Parathyroid adenoma (tissue), 2 donors: ENCODE data around the gene FGF8.

ENCODE experiments used
- H2AFZ ChIP-seq: fragments of 300-600 bp; sonication (generic); one replicate; pipeline ENCODE4 v1.7.0; 2017; ENCODE audit warnings: antibody characterized with exemption, mild to moderate bottlenecking
- H3K27ac ChIP-seq: fragments of 300-600 bp; sonication (generic); one replicate; pipeline ENCODE4 v1.7.0; 2017
- H3K27me3 ChIP-seq: fragments of 300-600 bp; sonication (generic); one replicate; pipeline ENCODE4 v1.7.0; 2017; ENCODE audit warnings: low read length; ENCODE audit not compliant: control insufficient read depth, insufficient read depth
- H3K36me3 ChIP-seq: fragments of 300-600 bp; sonication (generic); one replicate; pipeline ENCODE4 v1.7.0; 2017; ENCODE audit warnings: low read length; ENCODE audit not compliant: control insufficient read depth, insufficient read depth
- H3K4me1 ChIP-seq: fragments of 300-600 bp; sonication (generic); one replicate; pipeline ENCODE4 v1.7.0; 2017; ENCODE audit warnings: control low read depth
- H3K4me2 ChIP-seq: fragments of 300-600 bp; sonication (generic); one replicate; pipeline ENCODE4 v1.7.0; 2017; ENCODE audit warnings: low read length
- H3K4me3 ChIP-seq: fragments of 300-600 bp; sonication (generic); one replicate; pipeline ENCODE4 v1.7.0; 2017; ENCODE audit warnings: low read depth, low read length
- H3K79me2 ChIP-seq: fragments of 300-600 bp; sonication (generic); one replicate; pipeline ENCODE4 v1.7.0; 2017; ENCODE audit warnings: control low read depth
- H3K9ac ChIP-seq: fragments of 300-600 bp; sonication (generic); one replicate; pipeline ENCODE4 v1.7.0; 2017; ENCODE audit warnings: mild to moderate bottlenecking
- H3K9me3 ChIP-seq: fragments of 300-600 bp; sonication (generic); one replicate; pipeline ENCODE4 v1.7.0; 2017; ENCODE audit warnings: low read length; ENCODE audit not compliant: control insufficient read depth
- TF ChIP-seq, protein P1 (sequence below): fragments of 300-600 bp; sonication (generic); IDR thresholded peaks from one replicate; pipeline ENCODE4 v1.7.0; 2017; ENCODE audit warnings: antibody characterized with exemption, mild to moderate bottlenecking
- donor health status: primary hyperparathyroidism.

Gene FGF8

GRCh38 chr10:101780187-101780817 is 4.4 kb upstream of the FGF8 start:
- Histone ChIP-seq H3K4me3 (peak overlapping the region; percentile 48), H3K9ac (no peak overlapping the region), H3K36me3 (no peaks in the 10 kb centered on the region), H3K79me2 (no peaks in the 10 kb centered on the region), H3K4me1 (peaks cover 42% of the 10 kb centered on the region), H2AFZ (peak overlapping the region; percentile 1), H3K27me3 (no peaks in the 10 kb centered on the region), H3K27ac (no peak overlapping the region), H3K4me2 (peak overlapping the region; percentile 61), H3K9me3 (no peaks in the 10 kb centered on the region)
- TF ChIP-seq, protein P1, sequence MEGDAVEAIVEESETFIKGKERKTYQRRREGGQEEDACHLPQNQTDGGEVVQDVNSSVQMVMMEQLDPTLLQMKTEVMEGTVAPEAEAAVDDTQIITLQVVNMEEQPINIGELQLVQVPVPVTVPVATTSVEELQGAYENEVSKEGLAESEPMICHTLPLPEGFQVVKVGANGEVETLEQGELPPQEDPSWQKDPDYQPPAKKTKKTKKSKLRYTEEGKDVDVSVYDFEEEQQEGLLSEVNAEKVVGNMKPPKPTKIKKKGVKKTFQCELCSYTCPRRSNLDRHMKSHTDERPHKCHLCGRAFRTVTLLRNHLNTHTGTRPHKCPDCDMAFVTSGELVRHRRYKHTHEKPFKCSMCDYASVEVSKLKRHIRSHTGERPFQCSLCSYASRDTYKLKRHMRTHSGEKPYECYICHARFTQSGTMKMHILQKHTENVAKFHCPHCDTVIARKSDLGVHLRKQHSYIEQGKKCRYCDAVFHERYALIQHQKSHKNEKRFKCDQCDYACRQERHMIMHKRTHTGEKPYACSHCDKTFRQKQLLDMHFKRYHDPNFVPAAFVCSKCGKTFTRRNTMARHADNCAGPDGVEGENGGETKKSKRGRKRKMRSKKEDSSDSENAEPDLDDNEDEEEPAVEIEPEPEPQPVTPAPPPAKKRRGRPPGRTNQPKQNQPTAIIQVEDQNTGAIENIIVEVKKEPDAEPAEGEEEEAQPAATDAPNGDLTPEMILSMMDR, result peak; percentile 17

GRCh38 chr10:101779544-101780186 is 3.8 kb upstream of the FGF8 start:
- Histone ChIP-seq H3K27me3 (peaks cover 3% of the 10 kb centered on the region), H3K27ac (no peak overlapping the region), H3K36me3 (no peaks in the 10 kb centered on the region), H3K4me2 (peak overlapping the region; percentile 61), H3K4me1 (peaks cover 37% of the 10 kb centered on the region), H3K4me3 (peak overlapping the region; percentile 48), H2AFZ (peak overlapping the region; percentile 23), H3K9me3 (no peaks in the 10 kb centered on the region), H3K9ac (no peak overlapping the region), H3K79me2 (no peaks in the 10 kb centered on the region)
- TF ChIP-seq, protein P1, result peak; percentile 82

DNA sequence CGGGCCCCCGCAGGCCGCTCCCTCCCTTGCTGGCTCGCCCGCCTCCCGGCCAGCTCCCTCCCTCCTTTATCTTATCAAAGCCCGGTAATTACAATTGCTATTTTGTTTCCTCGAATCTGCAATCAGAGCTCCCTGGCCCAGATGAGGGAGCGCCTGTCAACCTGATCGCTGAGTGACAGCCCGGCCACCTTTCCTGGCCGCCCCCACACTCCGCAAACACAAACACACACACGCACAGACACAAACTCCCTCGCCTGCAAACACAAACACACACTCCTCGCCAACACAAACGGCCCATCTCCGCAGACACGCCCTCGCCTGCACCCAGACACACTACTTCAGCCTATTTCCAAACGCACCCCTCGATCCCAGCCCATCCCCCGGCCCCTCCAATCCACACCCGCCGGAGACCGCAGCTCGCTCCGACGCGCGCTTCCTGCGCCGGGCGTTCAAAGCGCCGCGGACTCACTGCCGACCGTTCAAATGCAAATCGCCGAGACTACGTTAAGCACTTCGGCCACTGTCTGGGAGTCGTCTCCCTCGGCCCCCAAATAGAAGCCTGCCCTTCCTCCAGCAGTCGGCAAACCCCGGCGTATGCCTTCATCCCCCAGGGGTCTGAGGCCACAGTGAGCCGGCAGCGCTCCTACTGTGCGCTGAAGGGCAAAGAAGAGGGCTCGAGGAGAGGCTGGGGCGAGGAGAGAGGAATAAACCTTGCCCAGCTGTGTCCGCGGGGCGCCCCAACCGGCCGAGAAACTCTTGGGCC is 3.0 kb upstream of the FGF8 start:
- Histone ChIP-seq H3K36me3 (no peaks in the 10 kb centered on the region), H3K9ac (no peak overlapping the region), H3K4me3 (peak overlapping the region; percentile 48), H3K9me3 (no peaks in the 10 kb centered on the region), H3K27me3 (peaks cover 3% of the 10 kb centered on the region), H3K27ac (no peak overlapping the region), H3K79me2 (no peaks in the 10 kb centered on the region), H2AFZ (peak overlapping the region; percentile 23), H3K4me1 (peaks cover 32% of the 10 kb centered on the region), H3K4me2 (peak overlapping the region; percentile 61)
- TF ChIP-seq, protein P1, result no peak

DNA sequence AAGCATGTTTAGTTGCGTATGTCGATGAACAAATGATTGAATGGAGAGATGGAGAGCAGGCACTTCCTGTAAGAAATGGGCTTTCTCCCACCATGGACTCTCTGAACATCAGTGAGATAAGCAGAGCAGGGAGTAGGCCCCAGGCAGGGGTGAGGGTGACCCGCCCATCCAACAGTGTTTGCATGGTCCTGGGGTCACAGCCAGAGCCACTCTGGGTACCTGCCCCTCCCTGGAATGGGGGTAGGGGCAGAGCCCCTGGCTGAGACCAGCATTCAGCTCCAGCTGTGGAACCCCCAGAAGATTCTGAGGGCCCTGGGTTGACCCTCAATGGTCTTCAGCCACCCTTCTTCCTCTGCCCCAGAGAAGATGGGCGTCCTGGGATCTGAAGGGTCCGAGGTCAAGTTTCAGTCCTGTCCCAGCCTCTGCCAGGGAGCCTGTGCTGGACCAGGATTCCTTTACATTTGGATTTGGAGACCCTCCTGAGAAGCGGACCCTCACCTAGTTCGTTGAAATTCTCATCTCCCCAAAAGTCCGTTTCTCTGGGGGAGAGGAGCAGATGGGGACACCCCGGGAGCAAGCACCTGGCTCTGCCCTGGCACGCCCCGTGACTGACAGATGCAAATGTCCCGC is 2.4 kb upstream of the FGF8 start:
- Histone ChIP-seq H3K79me2 (no peaks in the 10 kb centered on the region), H3K27ac (no peak overlapping the region), H3K9me3 (no peaks in the 10 kb centered on the region), H3K9ac (no peak overlapping the region), H3K4me2 (peak overlapping the region; percentile 61), H3K36me3 (no peaks in the 10 kb centered on the region), H3K4me1 (peaks cover 26% of the 10 kb centered on the region), H3K27me3 (peaks cover 3% of the 10 kb centered on the region), H3K4me3 (no peak overlapping the region), H2AFZ (no peak overlapping the region)
- TF ChIP-seq, protein P1, result no peak
